Nephron progenitor cell (in vitro differentiated cells): ENCODE data around the gene ATP5MC2.

Experiments used
- DNase-seq: peaks from one replicate; pipeline ENCODE4 v3.0.0; 2021
- H3K27ac Mint-ChIP-seq: 2 replicates; pipeline ENCODE4 v1.8.0; 2021; ENCODE audit warnings: mild to moderate bottlenecking, moderate library complexity, mixed read lengths
- H3K27me3 Mint-ChIP-seq: 2 replicates; pipeline ENCODE4 v1.8.0; 2021; ENCODE audit warnings: mild to moderate bottlenecking, low read depth, mixed read lengths; ENCODE audit not compliant: poor library complexity
- H3K36me3 Mint-ChIP-seq: 2 replicates; pipeline ENCODE4 v1.8.0; 2021; ENCODE audit warnings: low read depth, mixed read lengths
- H3K4me1 Mint-ChIP-seq: 2 replicates; pipeline ENCODE4 v1.8.0; 2021; ENCODE audit warnings: mixed read lengths
- H3K4me3 Mint-ChIP-seq: 2 replicates; pipeline ENCODE4 v1.8.0; 2021; ENCODE audit warnings: mild to moderate bottlenecking, moderate library complexity, mixed read lengths
- H3K9me3 Mint-ChIP-seq: 2 replicates; pipeline ENCODE4 v1.8.0; 2021; ENCODE audit warnings: mild to moderate bottlenecking, moderate library complexity, mixed read lengths
- CTCF ChIP-seq: fragments of 200-600 bp; sonication (generic); IDR thresholded peaks from 2 replicates; pipeline ENCODE4 v1.5.0; 2021; ENCODE audit warnings: antibody characterized with exemption

The ATP5MC2 gene

GRCh38 chr12:53623548-53624385 is 52.1 kb downstream of the ATP5MC2 start:
- no peak for DNase-seq

GRCh38 chr12:53622724-53623123 is 53.2 kb downstream of the ATP5MC2 start:
- no peaks in the 10 kb centered on the region for H3K9me3 Mint-ChIP-seq
- H3K27ac Mint-ChIP-seq = no peak overlapping the region
- peaks cover 61% of the 10 kb centered on the region for H3K4me1 Mint-ChIP-seq
- DNase-seq = no peak
- peaks cover 4% of the 10 kb centered on the region for H3K27me3 Mint-ChIP-seq
- no peak overlapping the region for H3K4me3 Mint-ChIP-seq
- no peak for TF ChIP-seq CTCF
- H3K36me3 Mint-ChIP-seq = peaks cover 24% of the 10 kb centered on the region

More at GRCh38 chr12:53623548-53624385, 52.1 kb downstream of the ATP5MC2 start:
- no peak for TF ChIP-seq CTCF
- no peaks in the 10 kb centered on the region for H3K9me3 Mint-ChIP-seq
- peak overlapping the region; percentile 29 for H3K27ac Mint-ChIP-seq
- H3K4me3 Mint-ChIP-seq = peak overlapping the region; percentile 96
- peaks cover 4% of the 10 kb centered on the region for H3K27me3 Mint-ChIP-seq
- peaks cover 15% of the 10 kb centered on the region for H3K36me3 Mint-ChIP-seq
- H3K4me1 Mint-ChIP-seq = peaks cover 51% of the 10 kb centered on the region

- Mint-ChIP-seq H3K4me1 (peaks cover 24% of the 10 kb centered on the region), H3K27me3 (no peaks in the 10 kb centered on the region), H3K36me3 (peaks cover 40% of the 10 kb centered on the region), H3K4me3 (no peak overlapping the region), H3K9me3 (no peaks in the 10 kb centered on the region), H3K27ac (peak overlapping the region; percentile 72)
- no peak for DNase-seq
- TF ChIP-seq CTCF = no peak
These were observed 57.6 kb downstream of the ATP5MC2 start for GRCh38 chr12:53618275-53618674.

- Mint-ChIP-seq H3K4me1 (peaks cover 20% of the 10 kb centered on the region), H3K36me3 (peaks cover 40% of the 10 kb centered on the region), H3K9me3 (no peaks in the 10 kb centered on the region), H3K27ac (peak overlapping the region; percentile 36), H3K4me3 (no peak overlapping the region), H3K27me3 (no peaks in the 10 kb centered on the region)
- TF ChIP-seq CTCF = no peak
- DNase-seq = no peak
These were observed 58.2 kb downstream of the ATP5MC2 start for GRCh38 chr12:53617700-53618099.

GRCh38 chr12:53616950-53617349 is 58.9 kb downstream of the ATP5MC2 start:
- Mint-ChIP-seq H3K9me3 (no peaks in the 10 kb centered on the region), H3K36me3 (peaks cover 40% of the 10 kb centered on the region), H3K4me3 (no peak overlapping the region), H3K4me1 (peaks cover 20% of the 10 kb centered on the region), H3K27me3 (no peaks in the 10 kb centered on the region), H3K27ac (no peak overlapping the region)
- no peak for DNase-seq
- TF ChIP-seq CTCF = no peak
